Testis (tissue), 2 donors: ENCODE data around the gene OLIG2.

Source experiments
- POLR2A ChIP-seq: fragments of 450-650 bp; IDR thresholded peaks from one replicate; pipeline ENCODE4 v1.6.1; 2017; ENCODE audit warnings: antibody characterized with exemption, mild to moderate bottlenecking, moderate library complexity
- TF ChIP-seq, protein P1 (sequence below), 3 experiments: fragments of 450-650 bp in 2 of 3; fragments of 200-600 bp in 1 of 3; sonication (generic) in 1 of 3; IDR thresholded peaks; one replicate each; pipeline ENCODE4 v1.5.1; 2016 to 2019; ENCODE audit warnings: antibody characterized with exemption in 3 of 3, mild to moderate bottlenecking in 2 of 3, moderate library complexity in 1 of 3

GRCh38 chr21:33008333-33009051, 17.2 kb upstream of the OLIG2 start:
- no peak for TF ChIP-seq POLR2A
- TF ChIP-seq, protein P1, sequence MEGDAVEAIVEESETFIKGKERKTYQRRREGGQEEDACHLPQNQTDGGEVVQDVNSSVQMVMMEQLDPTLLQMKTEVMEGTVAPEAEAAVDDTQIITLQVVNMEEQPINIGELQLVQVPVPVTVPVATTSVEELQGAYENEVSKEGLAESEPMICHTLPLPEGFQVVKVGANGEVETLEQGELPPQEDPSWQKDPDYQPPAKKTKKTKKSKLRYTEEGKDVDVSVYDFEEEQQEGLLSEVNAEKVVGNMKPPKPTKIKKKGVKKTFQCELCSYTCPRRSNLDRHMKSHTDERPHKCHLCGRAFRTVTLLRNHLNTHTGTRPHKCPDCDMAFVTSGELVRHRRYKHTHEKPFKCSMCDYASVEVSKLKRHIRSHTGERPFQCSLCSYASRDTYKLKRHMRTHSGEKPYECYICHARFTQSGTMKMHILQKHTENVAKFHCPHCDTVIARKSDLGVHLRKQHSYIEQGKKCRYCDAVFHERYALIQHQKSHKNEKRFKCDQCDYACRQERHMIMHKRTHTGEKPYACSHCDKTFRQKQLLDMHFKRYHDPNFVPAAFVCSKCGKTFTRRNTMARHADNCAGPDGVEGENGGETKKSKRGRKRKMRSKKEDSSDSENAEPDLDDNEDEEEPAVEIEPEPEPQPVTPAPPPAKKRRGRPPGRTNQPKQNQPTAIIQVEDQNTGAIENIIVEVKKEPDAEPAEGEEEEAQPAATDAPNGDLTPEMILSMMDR (IDR thresholded peaks at IDR 0.05) = no peak
